Esophagus squamous epithelium (tissue), 4 donors: ENCODE data around the gene GULP1.

Experiments used
- POLR2A ChIP-seq, 4 donors: fragments of 450-650 bp; IDR thresholded peaks; one replicate each; pipeline ENCODE4 v1.6.1; 2017; ENCODE audit warnings: antibody characterized with exemption in 4 of 4, mild to moderate bottlenecking in 4 of 4, moderate library complexity in 3 of 4
- TF ChIP-seq, protein P1 (sequence below), 6 experiments: fragments of 450-650 bp in 4 of 6; fragments of 200-600 bp in 2 of 6; sonication (generic) in 2 of 6; IDR thresholded peaks; one replicate each; pipeline ENCODE4 v1.5.1; 2016 to 2019; ENCODE audit warnings: antibody characterized with exemption in 6 of 6, mild to moderate bottlenecking in 4 of 6, moderate library complexity in 4 of 6

DNA sequence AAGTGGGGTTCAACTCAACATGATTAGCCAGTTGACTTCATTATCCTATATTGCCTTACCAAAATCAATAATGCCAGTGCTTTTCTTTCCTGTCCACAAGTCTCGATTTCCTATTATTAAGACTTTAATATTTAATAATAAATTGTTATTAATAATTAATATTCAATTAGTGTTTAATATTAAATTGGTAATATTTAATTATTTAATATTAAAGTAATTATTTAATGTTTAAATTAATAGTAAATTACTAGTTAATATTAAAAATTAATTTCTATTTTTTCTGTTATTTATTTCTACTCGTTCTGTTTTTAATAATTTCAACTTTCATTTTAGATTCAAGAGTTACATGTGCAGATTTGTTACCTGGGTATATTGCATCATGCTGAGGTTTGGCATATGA is 243.2 kb downstream of the GULP1 start:
- TF ChIP-seq, protein P1, sequence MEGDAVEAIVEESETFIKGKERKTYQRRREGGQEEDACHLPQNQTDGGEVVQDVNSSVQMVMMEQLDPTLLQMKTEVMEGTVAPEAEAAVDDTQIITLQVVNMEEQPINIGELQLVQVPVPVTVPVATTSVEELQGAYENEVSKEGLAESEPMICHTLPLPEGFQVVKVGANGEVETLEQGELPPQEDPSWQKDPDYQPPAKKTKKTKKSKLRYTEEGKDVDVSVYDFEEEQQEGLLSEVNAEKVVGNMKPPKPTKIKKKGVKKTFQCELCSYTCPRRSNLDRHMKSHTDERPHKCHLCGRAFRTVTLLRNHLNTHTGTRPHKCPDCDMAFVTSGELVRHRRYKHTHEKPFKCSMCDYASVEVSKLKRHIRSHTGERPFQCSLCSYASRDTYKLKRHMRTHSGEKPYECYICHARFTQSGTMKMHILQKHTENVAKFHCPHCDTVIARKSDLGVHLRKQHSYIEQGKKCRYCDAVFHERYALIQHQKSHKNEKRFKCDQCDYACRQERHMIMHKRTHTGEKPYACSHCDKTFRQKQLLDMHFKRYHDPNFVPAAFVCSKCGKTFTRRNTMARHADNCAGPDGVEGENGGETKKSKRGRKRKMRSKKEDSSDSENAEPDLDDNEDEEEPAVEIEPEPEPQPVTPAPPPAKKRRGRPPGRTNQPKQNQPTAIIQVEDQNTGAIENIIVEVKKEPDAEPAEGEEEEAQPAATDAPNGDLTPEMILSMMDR (IDR thresholded peaks at IDR 0.05): no peak
- no peak for TF ChIP-seq POLR2A (IDR thresholded peaks at IDR 0.05)
